Fibroblast of lung (primary cell): Measurements from ENCODE around the gene POSTN. TPM values are rescaled to one million over a fixed set of nuclear protein-coding genes. Genes with fewer than 3 reads are reported as not detected.
A peak's percentile ranks its signal among the peaks of the same experiment; 100 is the strongest.

Experiments used
- DNase-seq, 2 donors: peaks; one replicate each; pipeline versions ENCODE4 v3.0.0 to v3.0.0-alpha.2; 2010; ENCODE audit warnings: low read depth in 2 of 2
- H2AFZ ChIP-seq: 2 replicates; pipeline ENCODE4 v1.5.1; 2012; ENCODE audit warnings: low read length, control low read depth, inconsistent platforms
- H3K27ac ChIP-seq: 2 replicates; pipeline ENCODE4 v1.5.1; 2011; ENCODE audit warnings: low read length, control low read depth; ENCODE audit not compliant: insufficient read depth
- H3K27me3 ChIP-seq: 2 replicates; pipeline ENCODE4 v1.5.1; 2011; ENCODE audit warnings: mild to moderate bottlenecking, low read length; ENCODE audit not compliant: control insufficient read depth, insufficient read depth
- H3K36me3 ChIP-seq: 2 replicates; pipeline ENCODE4 v1.5.1; 2011; ENCODE audit warnings: low read length; ENCODE audit not compliant: control insufficient read depth, insufficient read depth
- H3K4me1 ChIP-seq: 2 replicates; pipeline ENCODE4 v1.5.1; 2011; ENCODE audit warnings: low read length; ENCODE audit not compliant: control insufficient read depth, insufficient read depth; ENCODE audit errors: extremely low read depth
- H3K4me2 ChIP-seq: 2 replicates; pipeline ENCODE4 v1.5.1; 2011; ENCODE audit warnings: low read length, control low read depth; ENCODE audit not compliant: insufficient read depth; ENCODE audit errors: extremely low read depth
- H3K4me3 ChIP-seq, 4 experiments: fragments of 200-600 bp in 1 of 4; sonication (generic) in 1 of 4; replicated peaks in 1 of 4; 2 replicates each; pipeline ENCODE4 v1.5.1; 2011 to 2016; ENCODE audit warnings: low read length in 4 of 4, low read depth in 3 of 4, mild to moderate bottlenecking in 3 of 4, control low read depth in 2 of 4, inconsistent platforms in 1 of 4, mixed read lengths in 1 of 4; ENCODE audit not compliant: insufficient read depth in 1 of 4; ENCODE audit errors: control extremely low read depth in 1 of 4
- H3K79me2 ChIP-seq: 2 replicates; pipeline ENCODE4 v1.5.1; 2012; ENCODE audit warnings: mild to moderate bottlenecking, low read length, inconsistent platforms; ENCODE audit not compliant: control insufficient read depth, insufficient read depth
- H3K9ac ChIP-seq: 2 replicates; pipeline ENCODE4 v1.5.1; 2011; ENCODE audit warnings: mild to moderate bottlenecking, low read length, control low read depth; ENCODE audit not compliant: insufficient read depth
- H3K9me3 ChIP-seq: 2 replicates; pipeline ENCODE4 v1.5.1; 2012; ENCODE audit warnings: low read depth, low read length; ENCODE audit not compliant: control insufficient read depth, insufficient read depth
- H4K20me1 ChIP-seq: 2 replicates; pipeline ENCODE4 v1.5.1; 2011; ENCODE audit warnings: low read length; ENCODE audit not compliant: control insufficient read depth, insufficient read depth; ENCODE audit errors: extremely low read depth
- EZH2 ChIP-seq: IDR thresholded peaks from 2 replicates; pipeline ENCODE4 v1.5.1; 2012; ENCODE audit warnings: low read length, control low read depth, mild to moderate bottlenecking; ENCODE audit errors: missing control alignments
- polyA plus RNA-seq, 2 donors: library from polyadenylated mRNA; depleted of rRNA in 1 of 2; stranded (reverse) in 1 of 2; unstranded in 1 of 2; fragments of >200 nt; gene quantifications; 2 replicates each; pipeline ENCODE4 v1.2.1, GENCODE V29; 2011 to 2012; ENCODE audit warnings: missing spikeins in 1 of 2
- total RNA-seq: library from RNA; depleted of rRNA; stranded (reverse); fragments of >200 nt; gene quantifications from 2 replicates; pipeline ENCODE4 v1.2.1, GENCODE V29; 2014
- TF ChIP-seq, protein P1 (sequence below), 2 donors: IDR thresholded peaks in 1 of 2; conservative IDR thresholded peaks in 1 of 2; 1 replicate in 1 of 2; 2 replicates in 1 of 2; pipeline ENCODE4 v1.5.1; 2011 to 2012; ENCODE audit warnings: low read length in 2 of 2, control low read depth in 1 of 2, inconsistent platforms in 1 of 2, low read depth in 1 of 2, mild to moderate bottlenecking in 1 of 2

Gene POSTN
- total and polyA plus RNA-seq, 2 donors (not counting 1 experiment from before 2014, with no cell fraction given), result 221 to 1,141 TPM

DNA sequence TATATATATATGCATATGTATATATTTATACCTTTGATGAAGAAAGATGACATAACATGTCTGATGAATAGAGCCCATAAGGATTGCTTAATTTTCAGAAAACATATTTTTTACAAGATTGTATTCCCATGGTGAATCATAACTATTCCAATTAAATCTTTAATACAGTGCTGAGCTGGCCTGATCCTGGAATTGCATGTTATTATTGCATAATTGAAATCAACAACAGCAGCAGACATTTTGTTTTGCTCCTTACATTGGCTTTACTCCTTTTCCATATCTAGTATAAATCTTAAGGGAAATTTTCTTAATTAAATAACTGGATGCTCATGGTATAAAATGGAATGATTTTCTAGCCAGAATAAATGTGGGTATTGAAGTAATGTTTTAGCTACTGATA is 22.0 kb downstream of the POSTN start:
- no peak for TF ChIP-seq EZH2
- TF ChIP-seq, protein P1, sequence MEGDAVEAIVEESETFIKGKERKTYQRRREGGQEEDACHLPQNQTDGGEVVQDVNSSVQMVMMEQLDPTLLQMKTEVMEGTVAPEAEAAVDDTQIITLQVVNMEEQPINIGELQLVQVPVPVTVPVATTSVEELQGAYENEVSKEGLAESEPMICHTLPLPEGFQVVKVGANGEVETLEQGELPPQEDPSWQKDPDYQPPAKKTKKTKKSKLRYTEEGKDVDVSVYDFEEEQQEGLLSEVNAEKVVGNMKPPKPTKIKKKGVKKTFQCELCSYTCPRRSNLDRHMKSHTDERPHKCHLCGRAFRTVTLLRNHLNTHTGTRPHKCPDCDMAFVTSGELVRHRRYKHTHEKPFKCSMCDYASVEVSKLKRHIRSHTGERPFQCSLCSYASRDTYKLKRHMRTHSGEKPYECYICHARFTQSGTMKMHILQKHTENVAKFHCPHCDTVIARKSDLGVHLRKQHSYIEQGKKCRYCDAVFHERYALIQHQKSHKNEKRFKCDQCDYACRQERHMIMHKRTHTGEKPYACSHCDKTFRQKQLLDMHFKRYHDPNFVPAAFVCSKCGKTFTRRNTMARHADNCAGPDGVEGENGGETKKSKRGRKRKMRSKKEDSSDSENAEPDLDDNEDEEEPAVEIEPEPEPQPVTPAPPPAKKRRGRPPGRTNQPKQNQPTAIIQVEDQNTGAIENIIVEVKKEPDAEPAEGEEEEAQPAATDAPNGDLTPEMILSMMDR (conservative IDR thresholded peaks at IDR 0.05 in 1 of 2, IDR thresholded peaks at IDR 0.05 in 1 of 2; ENCODE audit: low read depth in 1 of 2, low read length in 2 of 2), result no peak
- Histone ChIP-seq H3K9ac (no peak overlapping the region), H3K79me2 (no peaks in the 10 kb centered on the region), H2AFZ (no peak overlapping the region), H3K27ac (no peak overlapping the region), H3K9me3 (no peaks in the 10 kb centered on the region), H3K4me2 (no peak overlapping the region), H4K20me1 (no peaks in the 10 kb centered on the region), H3K36me3 (peaks cover 5% of the 10 kb centered on the region), H3K4me3 (no peak overlapping the region), H3K27me3 (no peaks in the 10 kb centered on the region), H3K4me1 (no peaks in the 10 kb centered on the region)
- no peak for DNase-seq

DNA sequence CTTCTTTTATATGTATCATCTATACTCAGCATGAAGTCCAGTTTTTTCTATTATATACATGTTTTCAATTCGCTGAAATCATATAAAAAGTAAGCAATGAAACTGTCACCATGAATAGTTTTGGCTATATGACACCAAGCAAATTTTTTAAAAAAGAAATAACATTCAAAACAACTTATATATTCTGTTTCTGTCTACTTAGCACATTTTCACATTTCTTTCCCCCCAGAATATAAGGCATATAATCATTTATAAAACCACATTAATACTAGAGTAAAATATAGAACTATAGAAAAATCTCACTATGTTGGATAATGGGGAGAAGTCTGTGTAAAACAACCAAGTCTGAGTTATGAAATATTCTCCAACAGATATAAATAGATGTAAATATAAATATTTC is 33.1 kb downstream of the POSTN start:
- TF ChIP-seq EZH2, result no peak
- TF ChIP-seq, protein P1 (conservative IDR thresholded peaks at IDR 0.05 in 1 of 2, IDR thresholded peaks at IDR 0.05 in 1 of 2; ENCODE audit: low read depth in 1 of 2, low read length in 2 of 2), result no peak
- Histone ChIP-seq H4K20me1 (no peaks in the 10 kb centered on the region), H3K4me2 (no peak overlapping the region), H3K79me2 (no peaks in the 10 kb centered on the region), H2AFZ (no peak overlapping the region), H3K27ac (no peak overlapping the region), H3K9ac (no peak overlapping the region), H3K9me3 (no peaks in the 10 kb centered on the region), H3K4me3 (no peak overlapping the region), H3K36me3 (no peaks in the 10 kb centered on the region), H3K27me3 (no peaks in the 10 kb centered on the region), H3K4me1 (no peaks in the 10 kb centered on the region)
- DNase-seq, result no peak

DNA sequence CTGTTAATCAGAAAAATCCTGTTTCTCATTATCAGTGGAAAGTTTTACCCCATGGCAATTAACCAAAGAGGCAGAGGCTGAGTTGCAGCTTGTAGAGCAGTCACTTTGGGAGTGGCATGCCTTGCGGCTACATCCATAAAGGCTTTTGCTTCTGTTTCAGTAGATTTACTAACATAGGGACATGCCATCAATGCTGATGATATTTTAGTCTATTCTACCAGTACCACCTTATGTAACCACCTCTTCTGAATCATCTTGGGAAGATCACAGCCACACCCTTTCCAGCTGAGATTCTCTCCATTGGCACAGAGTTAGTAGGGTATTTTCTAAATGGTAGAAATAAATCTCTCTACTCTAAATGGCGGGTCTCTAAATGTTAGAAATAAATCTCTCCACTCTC is 37.5 kb downstream of the POSTN start:
- peak in 1 of 2 donors; percentile 25 for DNase-seq
- Histone ChIP-seq H2AFZ (no peak overlapping the region), H3K4me3 (no peak overlapping the region), H4K20me1 (no peaks in the 10 kb centered on the region), H3K4me2 (no peak overlapping the region), H3K9ac (no peak overlapping the region), H3K79me2 (no peaks in the 10 kb centered on the region), H3K4me1 (no peaks in the 10 kb centered on the region), H3K36me3 (no peaks in the 10 kb centered on the region), H3K27me3 (no peaks in the 10 kb centered on the region), H3K9me3 (no peaks in the 10 kb centered on the region), H3K27ac (no peak overlapping the region)
- no peak for TF ChIP-seq EZH2
- TF ChIP-seq, protein P1 (conservative IDR thresholded peaks at IDR 0.05 in 1 of 2, IDR thresholded peaks at IDR 0.05 in 1 of 2; ENCODE audit: low read depth in 1 of 2, low read length in 2 of 2), result no peak
